Memory B cell (primary cell): Measurements from ENCODE around the gene SUCO.
"Not testable (repeated sequence)": the region's sequence is repeated elsewhere in the genome, so short reads cannot be mapped to it uniquely, and the experiment has no call there.

Experiments
- ATAC-seq: fragments of 150-1000 bp; cut with Tn5 transposase; 2 replicates; pipeline ENCODE4 v1.10.0; 2021; ENCODE audit warnings: low read depth, mild to moderate bottlenecking, moderate library complexity
- DNase-seq, 2 donors: peaks; one replicate each; pipeline ENCODE4 v3.0.0; 2022; ENCODE audit warnings: low spot score in 2 of 2
- H3K27ac Mint-ChIP-seq: one replicate; pipeline ENCODE4 v1.8.0; 2022; ENCODE audit warnings: mild to moderate bottlenecking, moderate library complexity, mixed read lengths
- H3K27me3 Mint-ChIP-seq: one replicate; pipeline ENCODE4 v1.8.0; 2022; ENCODE audit warnings: mixed read lengths
- H3K36me3 Mint-ChIP-seq: one replicate; pipeline ENCODE4 v1.8.0; 2022; ENCODE audit warnings: mild to moderate bottlenecking, mixed read lengths
- H3K4me1 Mint-ChIP-seq: one replicate; pipeline ENCODE4 v1.8.0; 2022; ENCODE audit warnings: mixed read lengths
- H3K4me3 Mint-ChIP-seq: one replicate; pipeline ENCODE4 v1.8.0; 2022; ENCODE audit warnings: mild to moderate bottlenecking, moderate library complexity, mixed read lengths
- H3K9me3 Mint-ChIP-seq: one replicate; pipeline ENCODE4 v1.8.0; 2022; ENCODE audit warnings: mixed read lengths

The SUCO gene

DNA sequence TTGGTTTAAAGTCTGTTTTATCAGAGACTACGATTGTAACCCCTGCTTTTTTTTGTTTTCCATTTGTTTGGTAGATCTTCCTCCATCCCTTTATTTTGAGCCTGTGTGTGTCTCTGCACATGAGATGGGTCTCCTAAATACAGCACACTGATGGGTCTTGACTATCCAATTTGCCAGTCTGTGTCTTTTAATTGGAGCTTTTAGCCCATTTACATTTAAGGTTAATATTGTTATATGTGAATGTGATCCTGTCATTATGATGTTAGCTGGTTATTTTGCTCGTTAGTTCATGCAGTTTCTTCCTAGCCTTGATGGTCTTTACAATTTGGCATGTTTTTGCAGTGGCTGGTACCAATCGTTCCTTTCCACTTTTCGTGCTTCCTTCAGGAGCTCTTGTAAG is 62.1 kb downstream of the SUCO start:
- not testable (repeated sequence) for H3K9me3 Mint-ChIP-seq

DNA sequence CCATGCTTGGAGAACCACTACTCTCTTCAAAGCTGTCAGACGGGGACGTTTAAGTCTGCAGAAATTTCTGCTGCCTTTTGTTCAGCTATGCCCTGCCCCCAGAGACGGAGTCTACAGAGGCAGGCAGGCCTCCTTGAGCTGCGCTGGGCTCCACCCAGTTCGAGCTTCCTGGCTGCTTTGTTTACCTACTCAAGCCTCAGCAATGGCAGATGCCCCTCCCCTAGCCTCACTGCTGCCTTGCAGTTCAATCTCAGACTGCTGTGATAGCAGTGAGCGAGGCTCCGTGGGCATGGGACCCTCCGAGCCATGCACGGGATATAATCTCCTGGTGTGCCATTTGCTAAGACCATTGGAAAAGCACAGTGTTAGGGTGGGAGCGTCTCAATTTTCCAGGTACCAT is 63.8 kb downstream of the SUCO start:
- not testable (repeated sequence) for H3K4me1 Mint-ChIP-seq, ATAC-seq, H3K4me3 Mint-ChIP-seq, H3K9me3 Mint-ChIP-seq, H3K27ac Mint-ChIP-seq, H3K27me3 Mint-ChIP-seq, DNase-seq
- peaks cover 62% of the 10 kb centered on the region for H3K36me3 Mint-ChIP-seq

More for the DNA sequence above, 62.1 kb downstream of the SUCO start:
- not testable (repeated sequence) for DNase-seq, H3K27me3 Mint-ChIP-seq, H3K4me1 Mint-ChIP-seq, H3K27ac Mint-ChIP-seq, ATAC-seq, H3K4me3 Mint-ChIP-seq
- H3K36me3 Mint-ChIP-seq: peaks cover 68% of the 10 kb centered on the region

DNA sequence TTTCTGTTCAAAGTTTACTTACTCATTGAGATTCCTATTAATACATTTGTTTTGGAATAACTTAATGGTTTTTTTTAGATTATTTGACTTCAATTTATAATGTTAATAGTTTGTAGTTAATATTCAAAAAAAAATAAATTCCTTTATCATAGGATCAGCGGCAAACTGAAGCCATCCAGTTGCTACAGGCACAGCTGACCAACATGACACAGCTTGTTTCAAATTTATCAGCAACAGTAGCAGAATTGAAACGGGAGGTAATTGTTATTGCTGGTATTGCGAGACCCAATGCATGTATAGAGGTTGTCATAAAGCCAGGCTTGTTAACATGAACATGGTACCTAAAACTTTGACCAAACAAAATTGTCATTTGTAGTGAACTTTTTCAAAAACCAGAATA is 67.0 kb downstream of the SUCO start:
- Mint-ChIP-seq H3K27me3 (no peaks in the 10 kb centered on the region), H3K9me3 (peaks cover 1% of the 10 kb centered on the region), H3K36me3 (peaks cover 42% of the 10 kb centered on the region), H3K27ac (no peak overlapping the region), H3K4me1 (no peaks in the 10 kb centered on the region), H3K4me3 (no peak overlapping the region)
- DNase-seq (no peak), ATAC-seq (no peak)

GRCh38 chr1:172600615-172601014 is 67.7 kb downstream of the SUCO start:
- H3K36me3 Mint-ChIP-seq: peaks cover 37% of the 10 kb centered on the region
- ATAC-seq (no peak), DNase-seq (no peak)
- H3K4me1 Mint-ChIP-seq: no peaks in the 10 kb centered on the region
- no peak overlapping the region for H3K4me3 Mint-ChIP-seq
- no peaks in the 10 kb centered on the region for H3K27me3 Mint-ChIP-seq
- H3K27ac Mint-ChIP-seq: no peak overlapping the region
- H3K9me3 Mint-ChIP-seq: peaks cover 1% of the 10 kb centered on the region

GRCh38 chr1:172601046-172601630 is 68.2 kb downstream of the SUCO start:
- Mint-ChIP-seq H3K27ac (no peak overlapping the region), H3K9me3 (no peaks in the 10 kb centered on the region), H3K27me3 (no peaks in the 10 kb centered on the region), H3K4me3 (no peak overlapping the region), H3K36me3 (peaks cover 32% of the 10 kb centered on the region), H3K4me1 (no peaks in the 10 kb centered on the region)
- ATAC-seq: no peak
- no peak for DNase-seq

GRCh38 chr1:172602706-172603105 is 69.8 kb downstream of the SUCO start:
- no peak overlapping the region for H3K4me3 Mint-ChIP-seq
- H3K27ac Mint-ChIP-seq: no peak overlapping the region
- no peaks in the 10 kb centered on the region for H3K4me1 Mint-ChIP-seq
- DNase-seq (no peak), ATAC-seq (no peak)
- no peaks in the 10 kb centered on the region for H3K27me3 Mint-ChIP-seq
- H3K36me3 Mint-ChIP-seq: peaks cover 23% of the 10 kb centered on the region
- no peaks in the 10 kb centered on the region for H3K9me3 Mint-ChIP-seq

- DNase-seq (no peak), ATAC-seq (no peak)
- no peaks in the 10 kb centered on the region for H3K27me3 Mint-ChIP-seq
- H3K9me3 Mint-ChIP-seq: no peaks in the 10 kb centered on the region
- peaks cover 23% of the 10 kb centered on the region for H3K36me3 Mint-ChIP-seq
- H3K27ac Mint-ChIP-seq: peak overlapping the region; percentile 9
- no peak overlapping the region for H3K4me3 Mint-ChIP-seq
- no peaks in the 10 kb centered on the region for H3K4me1 Mint-ChIP-seq
Observed at GRCh38 chr1:172603816-172604215, 70.9 kb downstream of the SUCO start.

DNA sequence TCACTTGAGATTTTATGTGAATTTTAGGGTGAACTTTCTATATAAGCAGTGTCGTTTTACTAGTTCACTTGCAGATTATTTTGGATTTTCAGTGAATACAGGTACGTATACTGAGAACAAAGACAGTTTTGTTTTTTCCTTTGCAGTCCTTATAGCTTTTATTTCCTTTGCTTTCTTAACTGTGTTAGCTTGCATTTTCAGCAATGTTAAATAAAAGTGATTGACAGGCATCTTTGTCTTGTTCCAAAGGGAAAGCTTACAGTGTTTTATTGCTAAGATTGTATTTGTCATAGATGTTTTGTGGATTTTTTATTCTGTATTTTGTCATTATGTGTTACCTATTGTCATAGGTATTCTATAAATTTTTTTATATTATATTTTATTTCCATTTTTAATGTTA is 72.7 kb downstream of the SUCO start:
- no peak overlapping the region for H3K27ac Mint-ChIP-seq
- H3K36me3 Mint-ChIP-seq: peaks cover 29% of the 10 kb centered on the region
- DNase-seq (no peak), ATAC-seq (no peak)
- H3K4me3 Mint-ChIP-seq: no peak overlapping the region
- H3K27me3 Mint-ChIP-seq: no peaks in the 10 kb centered on the region
- H3K9me3 Mint-ChIP-seq: no peaks in the 10 kb centered on the region
- no peaks in the 10 kb centered on the region for H3K4me1 Mint-ChIP-seq

DNA sequence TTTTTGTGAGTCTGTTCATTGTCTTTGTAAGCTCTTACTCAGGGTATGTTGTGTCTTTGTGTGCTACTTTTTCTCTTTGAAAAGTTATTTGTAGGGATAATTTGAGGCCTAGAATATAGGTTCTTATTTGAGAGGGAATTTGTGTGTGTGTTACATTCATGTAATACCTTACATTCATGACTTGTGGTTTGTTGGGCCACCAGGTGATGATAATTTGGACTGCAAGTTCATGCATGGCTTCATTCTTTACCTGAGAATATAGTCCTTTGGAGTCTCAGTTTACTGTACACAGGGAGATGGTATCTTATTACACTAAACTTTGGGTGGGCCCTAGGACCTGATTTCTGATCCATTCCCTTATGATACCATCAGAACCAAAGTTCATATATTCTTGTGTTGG is 74.2 kb downstream of the SUCO start:
- no peak overlapping the region for H3K4me3 Mint-ChIP-seq
- H3K9me3 Mint-ChIP-seq: no peaks in the 10 kb centered on the region
- ATAC-seq (no peak), DNase-seq (no peak)
- H3K4me1 Mint-ChIP-seq: no peaks in the 10 kb centered on the region
- peaks cover 27% of the 10 kb centered on the region for H3K36me3 Mint-ChIP-seq
- H3K27ac Mint-ChIP-seq: no peak overlapping the region
- no peaks in the 10 kb centered on the region for H3K27me3 Mint-ChIP-seq

GRCh38 chr1:172608098-172608601 is 75.2 kb downstream of the SUCO start:
- peaks cover 23% of the 10 kb centered on the region for H3K36me3 Mint-ChIP-seq
- peak overlapping the region; percentile 17 for H3K27ac Mint-ChIP-seq
- no peak for DNase-seq
- H3K4me3 Mint-ChIP-seq: no peak overlapping the region
- no peak for ATAC-seq
- H3K4me1 Mint-ChIP-seq: no peaks in the 10 kb centered on the region
- no peaks in the 10 kb centered on the region for H3K27me3 Mint-ChIP-seq
- no peaks in the 10 kb centered on the region for H3K9me3 Mint-ChIP-seq

DNA sequence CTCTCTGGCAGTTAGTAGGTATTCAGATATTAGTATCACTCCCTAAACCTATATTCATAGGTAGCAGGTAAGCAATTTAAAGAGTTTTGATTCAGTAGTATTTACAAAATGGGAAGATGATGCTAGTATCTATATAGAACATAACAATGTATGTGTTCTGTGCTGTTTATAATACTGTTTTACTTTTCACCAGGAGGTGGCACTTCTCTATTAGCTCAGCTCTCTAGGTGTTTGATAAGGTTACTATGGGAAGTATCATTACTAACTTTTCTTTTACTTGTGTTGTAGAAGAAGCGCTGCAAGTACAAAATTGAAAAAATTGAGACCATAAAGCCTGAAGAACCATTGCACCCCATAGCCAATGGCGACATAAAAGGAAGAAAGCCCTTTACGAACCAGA is 76.6 kb downstream of the SUCO start:
- DNase-seq (no peak), ATAC-seq (no peak)
- Mint-ChIP-seq H3K36me3 (peaks cover 22% of the 10 kb centered on the region), H3K27me3 (no peaks in the 10 kb centered on the region), H3K4me1 (no peaks in the 10 kb centered on the region), H3K27ac (no peak overlapping the region), H3K9me3 (peaks cover 2% of the 10 kb centered on the region), H3K4me3 (no peak overlapping the region)

- no peaks in the 10 kb centered on the region for H3K4me1 Mint-ChIP-seq
- no peak overlapping the region for H3K27ac Mint-ChIP-seq
- H3K27me3 Mint-ChIP-seq: no peaks in the 10 kb centered on the region
- no peak for ATAC-seq
- peaks cover 20% of the 10 kb centered on the region for H3K36me3 Mint-ChIP-seq
- H3K9me3 Mint-ChIP-seq: peaks cover 10% of the 10 kb centered on the region
- no peak overlapping the region for H3K4me3 Mint-ChIP-seq
- no peak for DNase-seq
Observed at GRCh38 chr1:172612478-172612877, 79.5 kb downstream of the SUCO start.

- H3K4me3 Mint-ChIP-seq: no peak overlapping the region
- no peaks in the 10 kb centered on the region for H3K27me3 Mint-ChIP-seq
- peaks cover 17% of the 10 kb centered on the region for H3K36me3 Mint-ChIP-seq
- ATAC-seq: no peak
- H3K9me3 Mint-ChIP-seq: peaks cover 12% of the 10 kb centered on the region
- no peaks in the 10 kb centered on the region for H3K4me1 Mint-ChIP-seq
- no peak for DNase-seq
- no peak overlapping the region for H3K27ac Mint-ChIP-seq
Observed at GRCh38 chr1:172613294-172613693, 80.3 kb downstream of the SUCO start.

- H3K4me1 Mint-ChIP-seq: no peaks in the 10 kb centered on the region
- no peak for ATAC-seq
- peaks cover 19% of the 10 kb centered on the region for H3K9me3 Mint-ChIP-seq
- no peak overlapping the region for H3K27ac Mint-ChIP-seq
- no peaks in the 10 kb centered on the region for H3K27me3 Mint-ChIP-seq
- DNase-seq: no peak
- H3K36me3 Mint-ChIP-seq: peaks cover 4% of the 10 kb centered on the region
- no peak overlapping the region for H3K4me3 Mint-ChIP-seq
Observed at GRCh38 chr1:172616195-172616594, 83.2 kb downstream of the SUCO start.

- no peaks in the 10 kb centered on the region for H3K27me3 Mint-ChIP-seq
- ATAC-seq (no peak), DNase-seq (no peak)
- no peaks in the 10 kb centered on the region for H3K4me1 Mint-ChIP-seq
- peaks cover 6% of the 10 kb centered on the region for H3K36me3 Mint-ChIP-seq
- peaks cover 23% of the 10 kb centered on the region for H3K9me3 Mint-ChIP-seq
- no peak overlapping the region for H3K4me3 Mint-ChIP-seq
- no peak overlapping the region for H3K27ac Mint-ChIP-seq
Observed at GRCh38 chr1:172616636-172617035, 83.7 kb downstream of the SUCO start.
